Uterus (tissue), 2 donors: ENCODE measurements around the gene TMEM30A.

Source experiments
- POLR2A ChIP-seq, 2 donors: fragments of 450-650 bp; IDR thresholded peaks; one replicate each; pipeline ENCODE4 v1.6.1; 2016; ENCODE audit warnings: antibody characterized with exemption in 2 of 2, mild to moderate bottlenecking in 1 of 2, moderate library complexity in 1 of 2
- TF ChIP-seq, protein P1 (sequence below), 4 experiments: fragments of 200-600 bp in 2 of 4; fragments of 450-650 bp in 2 of 4; sonication (generic) in 2 of 4; IDR thresholded peaks; one replicate each; pipeline ENCODE4 v1.5.1; 2016 to 2019; ENCODE audit warnings: antibody characterized with exemption in 4 of 4, mild to moderate bottlenecking in 2 of 4, moderate library complexity in 1 of 4

DNA sequence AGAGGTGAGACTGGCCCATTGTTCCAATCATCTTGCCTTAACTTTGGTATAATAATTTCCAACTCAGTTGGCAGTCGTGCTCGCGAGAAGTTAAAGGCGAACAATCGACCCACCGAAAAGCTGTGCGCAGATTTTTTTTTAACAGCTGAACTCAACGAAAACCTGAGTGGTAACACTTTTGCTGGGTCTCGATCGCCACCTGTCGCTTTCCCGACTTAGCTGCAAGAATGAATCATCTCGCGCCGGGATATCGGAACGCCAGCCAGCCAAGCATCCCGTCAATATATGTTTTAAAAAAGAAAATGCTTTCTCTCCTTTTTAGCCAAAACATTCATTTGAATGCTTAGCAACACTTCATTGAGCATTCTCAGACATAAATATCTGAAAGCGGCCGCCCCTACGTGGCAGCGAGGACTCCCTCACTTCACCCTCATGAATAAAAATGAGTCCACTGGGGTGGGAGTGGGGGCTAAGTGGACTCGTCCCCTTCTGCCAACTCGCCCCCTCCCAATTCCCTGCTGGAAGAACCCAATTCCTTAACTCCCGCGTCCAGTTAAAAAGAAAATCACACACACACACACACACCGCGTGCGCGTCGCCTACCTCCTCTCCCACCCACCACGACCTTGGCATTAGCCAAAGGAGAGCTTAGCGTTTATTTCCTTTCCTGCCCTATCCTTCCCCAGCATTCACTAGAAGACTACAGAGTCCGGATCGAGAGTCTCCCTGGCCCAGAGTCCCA, 80.2 kb downstream of the TMEM30A start:
- TF ChIP-seq POLR2A (IDR thresholded peaks at IDR 0.05): no peak
- TF ChIP-seq, protein P1, sequence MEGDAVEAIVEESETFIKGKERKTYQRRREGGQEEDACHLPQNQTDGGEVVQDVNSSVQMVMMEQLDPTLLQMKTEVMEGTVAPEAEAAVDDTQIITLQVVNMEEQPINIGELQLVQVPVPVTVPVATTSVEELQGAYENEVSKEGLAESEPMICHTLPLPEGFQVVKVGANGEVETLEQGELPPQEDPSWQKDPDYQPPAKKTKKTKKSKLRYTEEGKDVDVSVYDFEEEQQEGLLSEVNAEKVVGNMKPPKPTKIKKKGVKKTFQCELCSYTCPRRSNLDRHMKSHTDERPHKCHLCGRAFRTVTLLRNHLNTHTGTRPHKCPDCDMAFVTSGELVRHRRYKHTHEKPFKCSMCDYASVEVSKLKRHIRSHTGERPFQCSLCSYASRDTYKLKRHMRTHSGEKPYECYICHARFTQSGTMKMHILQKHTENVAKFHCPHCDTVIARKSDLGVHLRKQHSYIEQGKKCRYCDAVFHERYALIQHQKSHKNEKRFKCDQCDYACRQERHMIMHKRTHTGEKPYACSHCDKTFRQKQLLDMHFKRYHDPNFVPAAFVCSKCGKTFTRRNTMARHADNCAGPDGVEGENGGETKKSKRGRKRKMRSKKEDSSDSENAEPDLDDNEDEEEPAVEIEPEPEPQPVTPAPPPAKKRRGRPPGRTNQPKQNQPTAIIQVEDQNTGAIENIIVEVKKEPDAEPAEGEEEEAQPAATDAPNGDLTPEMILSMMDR (IDR thresholded peaks at IDR 0.05): peak; percentile 67 to 84 (median 72)
